A673 (cell line): Measurements from ENCODE around the gene TBPL1. TPM values are rescaled to one million over a fixed set of nuclear protein-coding genes. Genes with fewer than 3 reads are reported as not detected.

Source experiments
- BruUV-seq: library from RNA; stranded (reverse); fragments of 400-500 nt; replicated peaks from 2 replicates; lab custom pipeline; 2021; lab: Mats Ljungman, UMichigan
- CTCF ChIA-PET: fragments of 300-600 bp; sonication (Branson Sonifier 250); formaldehyde crosslinking; loops from one replicate; lab custom pipeline; 2022; ENCODE audit warnings: antibody characterized with exemption; lab: Charles Lee
- POLR2A ChIA-PET: fragments of 300-600 bp; sonication (Branson Sonifier 250); formaldehyde crosslinking; loops from one replicate; lab custom pipeline; 2022; ENCODE audit warnings: antibody characterized with exemption; ENCODE audit not compliant: low non-redundant PET; lab: Charles Lee
- DNase-seq: peaks from one replicate; pipeline ENCODE4 v3.0.0-alpha.2; 2015; ENCODE audit warnings: low spot score
- H3K27ac ChIP-seq: fragments of 200-600 bp; sonication (generic); 2 replicates; pipeline ENCODE4 v1.5.1; 2016; ENCODE audit warnings: mixed run types, low read depth, mild to moderate bottlenecking, mixed read lengths, antibody characterized with exemption, low read length; ENCODE audit not compliant: poor library complexity, severe bottlenecking
- H3K27me3 ChIP-seq: fragments of 200-600 bp; sonication (generic); replicated peaks from 2 replicates; pipeline ENCODE4 v1.6.1; 2017; ENCODE audit warnings: mixed run types, low read depth, mild to moderate bottlenecking, mixed read lengths, antibody characterized with exemption, low read length; ENCODE audit not compliant: insufficient read depth, poor library complexity
- H3K36me3 ChIP-seq: fragments of 200-600 bp; sonication (generic); 2 replicates; pipeline ENCODE4 v1.6.1; 2016; ENCODE audit warnings: mixed run types, mild to moderate bottlenecking, mixed read lengths, antibody characterized with exemption, low read length; ENCODE audit not compliant: insufficient read depth, poor library complexity, severe bottlenecking
- H3K4me1 ChIP-seq: fragments of 200-600 bp; sonication (generic); 2 replicates; pipeline ENCODE4 v1.6.1; 2017; ENCODE audit warnings: mixed run types, mild to moderate bottlenecking, mixed read lengths, antibody characterized with exemption, low read length; ENCODE audit not compliant: insufficient read depth, poor library complexity, severe bottlenecking
- H3K4me3 ChIP-seq: fragments of 200-600 bp; sonication (generic); 2 replicates; pipeline ENCODE4 v1.5.1; 2016; ENCODE audit warnings: low read depth, mixed run types, mild to moderate bottlenecking, mixed read lengths, low read length; ENCODE audit not compliant: poor library complexity, severe bottlenecking
- H3K9me3 ChIP-seq: fragments of 200-600 bp; sonication (generic); 2 replicates; pipeline ENCODE4 v1.6.1; 2016; ENCODE audit warnings: mixed run types, low read depth, mild to moderate bottlenecking, mixed read lengths, antibody characterized with exemption, low read length; ENCODE audit not compliant: poor library complexity, severe bottlenecking
- CTCF ChIP-seq: fragments of 300-800, 200-600 bp; sonication (generic); conservative IDR thresholded peaks from 2 replicates; pipeline ENCODE4 v1.5.1; 2017; ENCODE audit warnings: low read depth, mild to moderate bottlenecking, antibody characterized with exemption, low read length, moderate library complexity, mixed read lengths
- EZH2 ChIP-seq: fragments of 200-600 bp; sonication (generic); IDR thresholded peaks from 2 replicates; pipeline ENCODE4 v1.6.1; 2017; ENCODE audit warnings: borderline replicate concordance, low read depth, mild to moderate bottlenecking, mixed read lengths, antibody characterized with exemption, low read length; ENCODE audit not compliant: poor library complexity, severe bottlenecking
- intact Hi-C: fragments of 100-400 bp; cut with micrococcal nuclease; formaldehyde crosslinking; loops from one replicate; pipeline ENCODE4 v1.10.0; 2022; ENCODE audit not compliant: unreplicated experiment
- total RNA-seq: library from RNA; stranded (reverse); gene quantifications from 2 replicates; pipeline ENCODE4 v1.2.3, GENCODE V29; 2021

TBPL1 gene
- total RNA-seq, 1 experiment from 2014 or later = 46.3 TPM

GRCh38 chr6:133954657-133955576 is 1.9 kb downstream of the TBPL1 start:
- peaks cover 15% of the 10 kb centered on the region for H3K4me1 ChIP-seq
- no peaks in the 10 kb centered on the region for H3K27me3 ChIP-seq
- TF ChIP-seq EZH2 (no peak), CTCF (no peak)
- intact Hi-C loops = no loop called here
- no TSS peak for BruUV-seq
- ChIA-PET POLR2A (no interaction called here), CTCF (no interaction called here)
- DNase-seq = no peak
- no peak overlapping the region for H3K27ac ChIP-seq
- no peaks in the 10 kb centered on the region for H3K36me3 ChIP-seq
- no peaks in the 10 kb centered on the region for H3K9me3 ChIP-seq
- peak overlapping the region; percentile 93 for H3K4me3 ChIP-seq

- POLR2A ChIA-PET = no interaction called here
- no peak overlapping the region for H3K4me3 ChIP-seq
- H3K27ac ChIP-seq = no peak overlapping the region
- BruUV-seq = no TSS peak
- no peak for DNase-seq
- TF ChIP-seq EZH2 = no peak
- TF ChIP-seq CTCF = no peak
- intact Hi-C loops = no loop called here
- H3K27me3 ChIP-seq = no peaks in the 10 kb centered on the region
- no peaks in the 10 kb centered on the region for H3K36me3 ChIP-seq
- CTCF ChIA-PET = no interaction called here
- no peaks in the 10 kb centered on the region for H3K9me3 ChIP-seq
- H3K4me1 ChIP-seq = peaks cover 15% of the 10 kb centered on the region
Observed at GRCh38 chr6:133955582-133956415, 2.8 kb downstream of the TBPL1 start.

- H3K27me3 ChIP-seq = no peaks in the 10 kb centered on the region
- no peak overlapping the region for H3K4me3 ChIP-seq
- intact Hi-C loops = no loop called here
- DNase-seq = no peak
- H3K4me1 ChIP-seq = peaks cover 17% of the 10 kb centered on the region
- H3K9me3 ChIP-seq = no peaks in the 10 kb centered on the region
- no peak for TF ChIP-seq EZH2
- TF ChIP-seq CTCF = no peak
- ChIA-PET POLR2A (no interaction called here), CTCF (no interaction called here)
- H3K36me3 ChIP-seq = no peaks in the 10 kb centered on the region
- BruUV-seq = no TSS peak
- no peak overlapping the region for H3K27ac ChIP-seq
Observed at GRCh38 chr6:133956416-133957049, 3.5 kb downstream of the TBPL1 start.
